Measurements from ENCODE around the gene MTERF4.

GRCh38 chr2:241142063-241142462, 40.0 kb upstream of the MTERF4 start:
- TF ChIP-seq CTCF (IDR thresholded peaks at IDR 0.05), result no peak
- no peak for TF ChIP-seq POLR2A (IDR thresholded peaks at IDR 0.05)
- no peak for TF ChIP-seq POLR2AphosphoS5 (IDR thresholded peaks at IDR 0.05)
